Stimulated activated CD4-positive, alpha-beta T cell treated with anti-CD3 and anti-CD28 coated beads, TNF-alpha, amount 100 ng/mL, for 1 hour (primary cell): ENCODE data around the gene PDGFA.

Source experiments
- DNase-seq, 3 donors: peaks; one replicate each; pipeline ENCODE4 v3.0.0-alpha.2; 2020; ENCODE audit warnings: low read depth in 3 of 3, low spot score in 1 of 3

PDGFA gene

GRCh38 chr7:491958-492713, 27.5 kb downstream of the PDGFA start:
- DNase-seq = no peak

- DNase-seq = no peak
Observed at GRCh38 chr7:491292-491957, 28.2 kb downstream of the PDGFA start.

- no peak for DNase-seq
Observed at GRCh38 chr7:490461-491291, 29.0 kb downstream of the PDGFA start.

DNA sequence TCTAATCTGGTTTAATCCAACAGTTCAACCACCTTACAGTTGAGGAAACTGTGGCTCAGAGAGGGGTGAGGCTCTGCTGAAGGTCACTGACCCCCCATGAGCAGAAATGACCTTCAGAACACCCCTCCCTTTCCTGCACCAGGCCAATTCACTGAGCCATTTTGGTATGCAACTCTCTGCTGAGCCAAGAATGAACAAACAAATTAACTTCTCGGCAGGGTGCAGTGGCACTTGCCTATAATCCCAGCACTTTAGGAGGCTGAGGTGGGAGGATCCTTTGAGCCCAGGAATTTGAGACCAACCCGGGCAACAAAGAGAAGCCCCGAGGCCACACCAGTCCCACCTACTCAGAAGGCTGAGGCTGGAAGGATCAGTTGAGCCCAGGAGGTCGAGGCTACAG, 29.8 kb downstream of the PDGFA start:
- DNase-seq = no peak

DNA sequence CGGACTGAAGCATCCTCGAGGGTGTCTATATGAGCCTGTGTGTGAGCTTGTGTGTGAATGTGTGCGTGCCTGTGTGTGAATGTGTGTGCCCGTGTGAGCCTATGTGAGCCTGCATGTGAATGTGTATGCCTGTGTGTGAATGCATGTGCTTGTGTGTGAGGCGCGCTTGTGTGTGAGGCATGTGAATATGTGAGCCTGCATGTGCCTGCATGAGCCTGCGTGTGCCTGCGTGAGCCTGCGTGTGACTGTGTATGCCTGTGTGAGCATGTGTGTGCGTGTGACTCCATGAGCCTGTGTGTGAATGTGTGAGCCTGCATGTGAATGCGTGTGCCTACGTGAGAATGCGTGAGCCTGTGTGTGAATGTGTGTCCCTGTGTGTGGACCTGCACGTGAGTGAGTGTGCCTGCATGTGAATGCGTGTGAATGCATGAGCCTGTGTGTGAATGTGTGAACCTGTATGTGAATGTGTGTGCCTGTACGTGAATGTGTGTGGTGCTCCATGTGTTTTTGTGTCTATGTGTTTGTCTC, 33.4 kb downstream of the PDGFA start:
- no peak for DNase-seq

- DNase-seq = no peak
Observed at GRCh38 chr7:485188-486081, 34.2 kb downstream of the PDGFA start.

DNA sequence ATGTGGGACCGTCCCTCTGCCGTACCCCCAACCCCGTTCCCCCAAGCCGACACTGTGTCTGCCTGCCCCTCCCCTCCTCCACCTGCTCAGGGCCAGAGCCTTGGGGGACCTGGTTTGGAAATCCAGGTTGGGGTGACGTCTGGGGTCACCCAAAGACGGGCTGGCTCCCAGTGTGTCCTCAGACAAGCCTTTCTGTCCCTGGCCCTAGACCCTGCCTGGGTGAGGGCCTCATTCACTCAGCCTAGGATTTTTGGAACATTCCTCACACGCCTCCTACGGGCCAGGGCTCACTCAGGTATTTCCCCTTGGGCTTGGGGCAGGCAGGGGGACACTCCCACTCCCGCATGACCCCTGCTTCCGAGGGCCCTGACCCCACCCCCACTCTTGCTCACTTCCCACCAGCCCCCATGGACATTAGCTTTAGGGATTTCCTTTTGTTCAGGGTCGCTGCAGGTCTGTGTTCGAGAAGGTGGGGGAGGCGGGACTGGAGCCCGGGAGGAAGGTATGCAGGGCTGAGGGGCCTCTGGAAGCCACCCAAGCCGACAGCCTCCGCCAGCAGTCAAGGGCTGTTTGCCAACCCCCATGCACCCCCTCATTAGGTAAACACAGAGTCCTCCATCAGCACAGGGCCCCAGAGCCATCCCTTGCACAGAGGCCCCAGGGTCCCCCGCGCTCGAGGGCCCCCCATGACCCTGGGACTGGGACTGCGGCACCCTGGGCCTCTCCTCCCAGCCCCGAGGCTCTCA, 35.1 kb downstream of the PDGFA start:
- DNase-seq = no peak

DNA sequence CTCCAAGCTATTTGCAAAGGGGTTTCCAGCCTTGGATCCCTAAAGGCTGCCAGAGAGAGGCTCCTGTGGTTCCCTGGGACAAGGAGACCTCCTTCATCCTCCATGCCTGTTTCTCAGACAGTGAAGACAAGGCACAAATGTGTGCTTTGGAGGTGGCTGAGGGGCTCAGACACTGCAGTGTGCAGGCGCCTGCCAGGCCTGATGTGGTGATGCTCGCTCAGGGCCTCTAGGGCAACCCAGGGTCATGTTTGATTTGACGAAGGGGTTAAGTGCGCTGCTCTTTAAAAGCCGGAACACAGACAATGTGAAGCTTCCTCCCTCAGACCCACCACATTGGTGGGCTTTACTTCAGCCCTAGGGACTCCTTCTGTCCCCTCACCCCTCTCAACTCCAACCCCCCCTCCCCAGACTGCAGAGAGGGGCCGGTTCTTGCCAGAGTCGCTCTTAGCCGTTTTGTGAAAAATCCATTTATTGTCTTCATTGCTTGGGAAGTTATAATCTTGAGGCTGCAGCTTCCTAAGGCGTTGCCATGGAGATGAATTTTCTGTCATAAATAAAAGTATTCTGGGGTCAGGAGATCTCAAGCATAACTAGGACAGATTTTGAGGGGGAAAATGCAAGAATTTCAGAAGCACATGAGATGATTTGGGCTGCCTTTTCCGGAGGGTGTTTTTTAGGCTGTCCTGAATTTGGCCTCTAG, 35.8 kb downstream of the PDGFA start:
- no peak for DNase-seq

- DNase-seq = no peak
Observed at GRCh38 chr7:482521-483083, 37.0 kb downstream of the PDGFA start.

- no peak for DNase-seq
Observed at GRCh38 chr7:481219-481930, 38.3 kb downstream of the PDGFA start.

DNA sequence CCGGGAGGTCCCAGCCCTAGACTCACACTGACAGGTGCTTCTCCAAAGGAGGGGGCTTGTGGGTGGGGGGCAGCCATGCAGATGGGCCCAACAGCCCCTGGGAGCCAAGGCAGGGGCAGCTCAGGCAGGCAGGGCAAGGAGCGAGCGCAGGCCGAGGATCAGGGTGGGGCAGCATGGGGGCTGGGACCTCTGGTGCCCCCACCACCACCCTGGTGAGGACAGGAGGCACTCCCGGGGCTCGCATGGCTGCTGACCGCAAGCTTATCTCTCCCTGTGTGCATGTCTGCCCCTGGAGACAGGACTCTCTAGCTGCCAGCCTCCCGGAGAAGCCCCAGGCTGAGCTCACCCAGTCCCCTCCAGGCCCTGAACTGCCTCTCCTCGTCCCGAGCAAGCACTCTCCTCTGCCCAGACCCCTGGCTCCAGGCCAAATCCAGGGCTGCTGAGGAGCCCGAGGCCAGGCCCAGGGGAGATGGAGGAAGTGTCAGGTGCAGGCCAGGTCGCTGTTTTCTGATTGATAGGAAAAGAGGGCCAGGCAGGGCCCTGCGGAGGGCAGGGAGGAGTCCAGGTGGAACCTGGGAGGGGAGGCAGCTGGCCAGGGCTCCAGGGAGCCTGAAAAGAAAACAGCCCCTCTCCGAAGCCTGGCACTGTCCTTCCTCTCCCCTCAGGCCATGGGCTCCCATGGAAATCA, 39.0 kb downstream of the PDGFA start:
- no peak for DNase-seq

DNA sequence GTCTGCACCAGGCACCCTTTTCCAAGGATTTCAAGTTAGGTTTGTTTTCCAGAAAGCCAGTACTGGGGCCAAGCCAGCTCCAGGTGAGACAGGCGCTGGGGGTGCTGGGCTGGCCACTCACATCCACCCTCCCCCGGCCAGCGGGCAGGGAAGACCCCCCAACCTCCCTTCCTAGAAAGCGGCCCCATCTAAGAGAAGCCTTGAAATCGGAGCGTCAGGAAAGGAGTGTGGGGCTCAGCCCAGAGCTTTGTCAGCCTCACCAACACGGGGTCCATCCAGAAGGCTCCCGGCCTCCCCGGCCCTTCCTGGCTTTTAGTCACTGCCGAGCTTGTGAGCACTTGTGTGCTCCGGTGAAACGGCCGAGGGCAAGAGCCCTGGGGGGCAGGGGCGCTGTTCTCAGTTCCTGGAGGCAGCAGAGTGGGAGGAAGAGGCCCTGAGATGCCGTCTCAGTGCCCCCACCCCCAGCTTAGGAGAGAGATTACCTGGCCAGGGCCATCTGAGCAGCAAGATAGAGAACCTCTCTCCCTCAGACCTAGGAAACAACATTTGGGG, 39.6 kb downstream of the PDGFA start:
- no peak for DNase-seq

DNA sequence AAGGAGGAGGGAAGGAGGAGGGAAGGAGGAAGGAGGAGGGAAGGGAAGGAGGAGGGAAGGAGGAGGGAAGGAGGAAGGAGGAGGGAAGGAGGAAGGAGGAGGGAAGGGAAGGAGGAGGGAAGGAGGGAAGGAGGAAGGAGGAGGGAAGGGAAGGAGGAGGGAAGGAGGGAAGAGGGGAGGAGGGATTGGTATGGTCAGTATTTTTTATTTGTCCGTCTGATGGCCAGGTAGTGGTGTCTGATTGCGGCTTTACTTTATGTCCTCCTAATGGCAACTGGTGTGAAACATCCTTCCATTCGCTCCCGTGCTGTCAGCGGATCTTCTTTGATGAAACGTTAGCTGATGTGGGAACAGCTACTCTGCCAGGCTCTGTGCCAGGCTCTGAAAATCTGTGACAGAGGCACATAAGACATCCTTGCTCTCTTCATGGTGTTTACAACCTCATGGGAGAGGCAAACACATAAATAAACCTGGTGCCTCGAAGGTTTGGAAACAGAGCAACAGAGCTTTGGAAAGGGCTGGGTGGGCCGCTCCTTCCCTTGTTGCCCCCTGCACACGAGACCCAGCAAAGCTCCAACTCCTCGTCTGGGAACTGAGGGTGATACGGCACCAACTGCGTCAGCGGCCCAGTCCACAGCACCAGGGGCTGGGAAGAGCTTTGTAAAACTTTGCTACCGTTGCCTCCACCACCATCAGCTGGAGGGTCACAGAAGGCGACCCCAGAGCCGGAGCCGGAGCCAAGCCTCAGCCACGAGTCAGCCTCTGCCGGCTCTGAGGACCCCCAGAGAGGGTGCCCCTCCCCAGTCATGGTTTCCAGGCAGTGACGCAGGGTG, 40.3 kb downstream of the PDGFA start:
- no peak for DNase-seq

- no peak for DNase-seq
Observed at GRCh38 chr7:477626-478220, 41.9 kb downstream of the PDGFA start.

DNA sequence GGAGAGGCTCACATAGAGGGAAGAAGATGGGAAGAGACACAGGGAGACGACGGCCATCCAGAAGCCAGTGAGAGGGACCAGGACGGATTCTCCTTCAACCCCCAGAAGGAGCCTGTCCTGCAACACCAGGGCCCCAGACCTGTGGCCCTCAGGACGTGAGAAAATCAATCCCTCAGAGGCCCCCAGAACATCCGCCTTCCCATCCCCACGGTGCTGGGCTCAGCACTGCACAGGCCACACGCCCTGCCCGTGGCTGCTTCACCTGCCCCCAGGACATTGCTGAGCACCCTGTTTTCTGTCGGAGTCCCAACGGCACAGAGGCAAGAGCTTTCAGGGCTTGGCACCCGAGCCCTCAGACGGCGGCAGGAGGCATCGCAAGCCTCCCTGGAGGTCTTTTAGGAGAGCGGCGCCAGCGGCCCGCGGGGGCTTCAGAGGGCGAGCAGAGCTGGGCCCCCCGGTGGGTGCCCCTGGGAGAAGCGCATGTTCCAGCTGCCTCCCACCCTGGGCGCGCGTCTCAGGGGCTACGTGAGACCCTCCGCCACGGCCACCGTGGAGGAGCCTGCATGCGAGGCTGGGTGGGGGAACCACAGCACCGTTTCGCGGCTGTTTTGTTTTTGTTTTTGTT, 42.8 kb downstream of the PDGFA start:
- DNase-seq = no peak

GRCh38 chr7:475951-476441, 43.6 kb downstream of the PDGFA start:
- DNase-seq = no peak
